OCI-LY3 (cell line): ENCODE measurements around the gene ZBTB7C.

ENCODE experiments used
- H2AFZ ChIP-seq: fragments of 200-600, 300-600 bp; shearing (Covaris generic); 2 replicates; pipeline ENCODE4 v1.6.0; 2014; ENCODE audit warnings: antibody characterized with exemption, low read depth, low read length
- H3K27ac ChIP-seq: fragments of 200-600, 300-600 bp; sonication (generic); 2 replicates; pipeline ENCODE4 v1.5.1; 2014; ENCODE audit warnings: mild to moderate bottlenecking, low read length, moderate library complexity, mixed read lengths
- H3K27me3 ChIP-seq: fragments of 200-600, 300-600 bp; sonication (generic); 2 replicates; pipeline ENCODE4 v1.6.1; 2014; ENCODE audit warnings: low read depth, low read length, mixed read lengths
- H3K36me3 ChIP-seq: fragments of 200-600, 300-600 bp; sonication (generic); replicated peaks from 2 replicates; pipeline ENCODE3; 2014; ENCODE audit warnings: low read depth, low read length, mixed read lengths
- H3K4me1 ChIP-seq: fragments of 300-600, 200-600 bp; sonication (generic); 2 replicates; pipeline ENCODE4 v1.6.1; 2014; ENCODE audit warnings: low read length, mixed read lengths
- H3K4me2 ChIP-seq: fragments of 200-600, 300-600 bp; sonication (generic); 2 replicates; pipeline ENCODE4 v1.6.1; 2014; ENCODE audit warnings: low read length, mixed read lengths
- H3K4me3 ChIP-seq: fragments of 300-600, 200-600 bp; sonication (generic); 2 replicates; pipeline ENCODE4 v1.5.1; 2014; ENCODE audit warnings: antibody characterized with exemption, mild to moderate bottlenecking, low read length, moderate library complexity
- H3K79me2 ChIP-seq: fragments of 300-600, 200-600 bp; shearing (Covaris generic); 2 replicates; pipeline ENCODE4 v1.6.1; 2014; ENCODE audit warnings: mild to moderate bottlenecking, low read length, mixed read lengths
- H3K9ac ChIP-seq: fragments of 300-600, 200-600 bp; shearing (Covaris generic); 2 replicates; pipeline ENCODE4 v1.6.0; 2014; ENCODE audit warnings: mild to moderate bottlenecking, low read length, moderate library complexity
- H3K9me3 ChIP-seq: fragments of 200-600, 300-600 bp; shearing (Covaris generic); 2 replicates; pipeline ENCODE4 v1.6.1; 2014; ENCODE audit warnings: low read length, mixed read lengths; ENCODE audit not compliant: insufficient read depth
- H4K20me1 ChIP-seq: fragments of 200-600, 300-600 bp; sonication (generic); 2 replicates; pipeline ENCODE4 v1.6.1; 2016; ENCODE audit warnings: low read length, mixed read lengths; ENCODE audit not compliant: insufficient read depth
- CTCF ChIP-seq: fragments of 200-600, 300-600 bp; sonication (generic); IDR thresholded peaks from 2 replicates; pipeline ENCODE4 v1.5.1; 2014; ENCODE audit warnings: antibody characterized with exemption, low read length, low read depth
- EZH2phosphoT487 ChIP-seq: fragments of 200-600 bp; shearing (Covaris generic); IDR thresholded peaks from 2 replicates; pipeline ENCODE4 v1.6.1; 2018; ENCODE audit warnings: antibody characterized with exemption, mixed run types, low read depth

The ZBTB7C gene

GRCh38 chr18:48021273-48021914, 387.8 kb downstream of the ZBTB7C start:
- H3K9me3 ChIP-seq: no peaks in the 10 kb centered on the region
- no peak overlapping the region for H3K4me3 ChIP-seq
- H3K36me3 ChIP-seq: no peaks in the 10 kb centered on the region
- H4K20me1 ChIP-seq: no peaks in the 10 kb centered on the region
- H3K4me1 ChIP-seq: no peaks in the 10 kb centered on the region
- no peaks in the 10 kb centered on the region for H3K79me2 ChIP-seq
- H3K27ac ChIP-seq: no peak overlapping the region
- no peak overlapping the region for H3K4me2 ChIP-seq
- peaks cover 56% of the 10 kb centered on the region for H3K27me3 ChIP-seq
- no peak overlapping the region for H3K9ac ChIP-seq
- TF ChIP-seq EZH2phosphoT487 (no peak), CTCF (no peak)
- H2AFZ ChIP-seq: no peak overlapping the region

- no peaks in the 10 kb centered on the region for H3K4me1 ChIP-seq
Observed at GRCh38 chr18:48020337-48021250, 388.6 kb downstream of the ZBTB7C start.

GRCh38 chr18:48019557-48020325, 389.4 kb downstream of the ZBTB7C start:
- peaks cover 64% of the 10 kb centered on the region for H3K27me3 ChIP-seq
- no peak overlapping the region for H3K4me3 ChIP-seq
- TF ChIP-seq EZH2phosphoT487 (no peak), CTCF (no peak)
- no peak overlapping the region for H3K9ac ChIP-seq
- H2AFZ ChIP-seq: no peak overlapping the region
- H4K20me1 ChIP-seq: no peaks in the 10 kb centered on the region
- no peaks in the 10 kb centered on the region for H3K36me3 ChIP-seq
- no peaks in the 10 kb centered on the region for H3K4me1 ChIP-seq
- no peak overlapping the region for H3K4me2 ChIP-seq
- H3K79me2 ChIP-seq: no peaks in the 10 kb centered on the region
- no peaks in the 10 kb centered on the region for H3K9me3 ChIP-seq
- no peak overlapping the region for H3K27ac ChIP-seq

More at GRCh38 chr18:48020337-48021250, 388.6 kb downstream of the ZBTB7C start:
- H4K20me1 ChIP-seq: no peaks in the 10 kb centered on the region
- no peak overlapping the region for H3K27ac ChIP-seq
- H3K9me3 ChIP-seq: no peaks in the 10 kb centered on the region
- H3K9ac ChIP-seq: no peak overlapping the region
- peaks cover 58% of the 10 kb centered on the region for H3K27me3 ChIP-seq
- H3K4me3 ChIP-seq: no peak overlapping the region
- TF ChIP-seq CTCF: peak; percentile 27; the same call in 1 of the 2 replicates
- no peak for TF ChIP-seq EZH2phosphoT487
- no peaks in the 10 kb centered on the region for H3K79me2 ChIP-seq
- no peaks in the 10 kb centered on the region for H3K36me3 ChIP-seq
- no peak overlapping the region for H3K4me2 ChIP-seq
- H2AFZ ChIP-seq: no peak overlapping the region
